ENCODE data around the gene TMEM51.
A peak's percentile ranks its signal among the peaks of the same experiment; 100 is the strongest.
"Not testable (repeated sequence)": the region's sequence is repeated elsewhere in the genome, so short reads cannot be mapped to it uniquely, and the experiment has no call there.

The TMEM51 gene

DNA sequence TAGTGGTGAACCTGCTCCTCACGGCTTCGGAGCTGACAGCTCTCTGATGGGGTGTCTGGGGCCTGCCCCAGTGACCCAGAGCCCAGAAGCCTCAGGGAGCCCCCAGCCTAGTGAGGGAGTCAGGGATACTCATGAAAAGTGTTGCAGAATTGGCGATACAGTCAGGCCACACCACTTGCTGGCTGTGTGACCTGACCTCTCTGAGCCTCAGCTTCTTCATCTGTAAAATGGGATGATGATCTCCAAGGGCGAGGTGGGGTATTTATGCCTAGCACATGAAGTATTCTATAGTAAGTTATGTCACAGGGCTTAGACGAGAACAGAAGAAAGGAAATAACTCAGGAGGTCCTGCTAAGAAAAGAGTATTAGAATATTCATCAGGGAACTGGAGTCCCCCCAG lies 1.6 kb downstream of the TMEM51 start:
- DNase-seq = no peak

DNA sequence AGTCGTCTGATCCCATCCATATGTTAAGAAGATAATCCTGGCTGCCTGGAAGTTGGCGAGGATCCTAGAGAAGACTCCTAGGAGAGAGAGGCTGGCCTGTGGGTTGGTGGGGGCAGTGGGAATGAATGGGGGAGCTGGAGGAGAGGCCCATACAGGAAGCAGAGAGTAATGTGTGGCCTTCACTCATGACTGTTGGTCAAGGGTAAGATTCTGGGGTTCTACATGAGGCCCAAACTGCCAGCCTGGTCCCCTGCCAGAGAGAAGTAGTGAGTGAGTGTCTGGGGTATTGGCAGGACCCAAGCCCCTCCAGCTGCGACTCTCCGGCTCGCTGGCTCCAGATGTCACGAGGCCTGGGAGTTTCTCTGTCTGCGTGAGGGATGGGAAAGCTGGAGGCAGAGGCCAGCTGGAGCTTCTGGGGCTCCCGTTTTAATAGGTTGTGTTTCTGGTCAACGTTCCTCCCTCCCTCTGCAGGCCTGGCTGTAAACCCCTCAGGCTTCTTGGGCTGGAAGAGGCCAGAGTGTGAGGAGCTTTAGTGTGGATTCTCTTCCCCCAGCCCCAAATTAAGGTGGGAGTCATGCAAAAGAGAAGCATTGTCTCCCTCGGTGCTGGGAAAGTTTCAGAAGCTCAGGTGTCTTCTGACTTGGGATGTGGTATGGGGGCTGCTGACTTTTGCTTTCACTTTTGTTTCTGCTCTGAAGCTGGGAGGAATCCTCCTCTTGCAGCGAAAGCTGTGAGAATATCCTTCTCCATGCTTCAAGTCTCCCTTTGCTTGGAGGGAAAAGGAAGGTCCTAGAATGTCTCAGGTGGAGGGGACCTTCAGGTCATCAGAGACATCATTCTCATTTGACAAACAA lies 2.6 kb downstream of the TMEM51 start:
- no peak for DNase-seq

DNA sequence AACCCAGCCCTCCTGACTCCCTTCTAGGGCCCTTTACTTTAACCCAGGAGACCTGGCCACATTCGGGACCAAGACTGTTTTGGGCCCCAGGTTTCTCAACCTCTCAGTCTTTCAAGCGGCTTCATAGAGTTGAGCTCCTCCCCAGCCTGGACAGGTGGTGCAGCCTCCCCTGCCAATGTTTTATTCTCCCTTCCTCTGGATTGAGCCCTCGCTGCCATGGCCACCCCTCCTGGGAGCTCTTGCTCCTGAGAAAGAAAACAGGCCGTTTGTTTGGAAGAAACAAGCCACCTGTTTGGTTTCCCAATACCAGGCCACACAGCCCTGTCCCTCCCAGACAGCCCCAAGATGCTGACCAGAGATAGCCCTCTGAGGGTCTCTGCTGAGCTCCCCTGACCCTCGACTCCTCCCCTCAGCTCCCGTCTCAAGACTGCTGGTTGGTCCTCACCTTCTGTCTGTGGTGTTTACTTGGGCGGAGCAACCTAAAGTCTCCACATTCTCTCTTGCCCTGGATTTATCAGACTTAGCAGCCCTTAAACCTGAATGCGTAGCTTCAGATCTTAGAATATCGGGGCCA lies 3.3 kb downstream of the TMEM51 start:
- no peak for DNase-seq

DNA sequence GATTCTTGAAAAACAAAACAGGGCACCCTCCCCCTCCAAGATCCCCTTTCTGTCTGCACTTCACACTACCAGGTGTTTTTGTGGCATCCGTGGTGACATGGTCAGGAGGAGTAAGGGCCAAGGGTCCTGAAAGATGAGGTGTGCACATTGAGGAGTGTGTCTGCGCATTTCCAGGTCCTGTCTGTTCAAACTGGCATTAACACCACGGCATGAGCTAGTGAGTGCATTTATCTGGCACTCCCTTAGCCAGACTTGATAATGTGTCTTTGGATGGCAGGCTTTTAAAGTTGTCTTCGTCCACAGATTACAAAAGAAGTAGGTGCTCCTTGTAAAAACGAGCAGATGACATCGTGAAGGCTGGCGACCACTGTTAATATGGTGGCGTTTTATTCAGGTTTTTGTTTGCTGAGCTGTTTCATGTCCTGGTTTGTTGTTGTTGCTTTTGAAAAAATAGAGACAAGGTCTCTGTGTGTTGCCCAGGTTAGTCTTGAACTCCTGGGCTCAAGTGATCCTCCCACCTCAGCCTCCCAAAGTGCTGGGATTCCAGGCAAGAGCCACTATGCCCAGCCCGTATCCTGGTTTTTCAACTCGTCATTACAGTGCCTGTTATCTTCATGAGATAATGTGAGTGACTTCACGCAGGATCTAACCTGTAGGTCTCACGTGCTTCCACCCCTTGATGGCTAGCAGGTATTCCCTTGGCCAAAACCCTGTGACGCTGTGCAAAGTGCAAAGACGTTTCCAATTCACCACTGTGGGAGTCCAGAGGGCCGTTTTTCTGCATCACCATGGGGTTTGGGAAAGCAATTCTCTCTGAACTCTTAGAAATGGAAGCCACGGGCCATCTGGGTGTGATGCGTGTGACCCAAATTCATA lies 4.2 kb downstream of the TMEM51 start:
- no peak for DNase-seq

DNA sequence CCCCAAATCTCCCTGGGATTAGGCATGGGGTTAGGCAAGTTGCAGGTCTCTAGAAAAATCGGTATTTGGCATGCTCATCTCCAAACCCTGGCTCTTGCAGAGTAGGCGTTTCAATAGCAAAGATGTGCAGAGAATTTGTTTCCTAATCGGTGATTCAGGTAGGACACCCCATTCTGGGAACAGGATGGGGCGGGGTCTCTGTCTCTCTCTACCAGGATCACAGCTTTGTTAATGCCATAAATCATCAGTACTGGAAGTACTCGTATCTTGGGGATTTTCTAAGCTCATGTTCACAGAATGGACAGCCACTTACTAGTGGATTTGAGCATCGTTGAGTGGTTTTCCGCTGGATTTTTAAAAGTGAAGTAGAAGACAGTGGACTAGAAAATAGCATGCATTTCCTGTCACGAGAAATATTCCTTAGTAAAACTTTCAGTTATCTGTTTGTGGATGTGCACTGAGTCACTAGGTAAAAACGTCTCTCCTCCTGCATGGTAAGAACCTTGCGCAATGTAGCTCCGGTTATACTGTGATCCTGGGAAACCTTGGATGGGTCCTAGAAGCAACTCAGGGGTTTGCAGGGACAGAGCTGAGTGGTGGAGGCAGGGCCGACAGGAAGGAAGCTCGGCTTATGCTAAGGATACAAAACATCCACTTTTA lies 5.1 kb downstream of the TMEM51 start:
- DNase-seq = no peak

DNA sequence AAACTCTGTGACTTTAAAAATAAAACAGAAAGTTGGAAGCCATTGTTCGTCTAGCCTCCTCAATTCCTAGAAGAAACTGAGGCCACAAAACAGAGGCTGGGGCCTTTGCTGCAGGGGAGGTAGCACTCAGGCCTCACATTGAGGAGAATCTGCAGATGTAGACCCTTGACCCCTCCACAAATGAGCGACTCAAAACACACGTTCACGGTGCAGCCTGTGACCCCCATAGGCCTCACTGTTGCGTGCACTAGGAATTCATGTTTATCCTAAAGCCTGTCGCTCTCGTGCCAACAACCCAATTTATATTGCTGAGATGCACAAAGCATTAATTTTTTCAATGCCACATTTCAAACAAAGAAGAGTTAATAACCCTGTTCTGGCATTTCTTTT lies 5.6 kb downstream of the TMEM51 start:
- no peak for DNase-seq

DNA sequence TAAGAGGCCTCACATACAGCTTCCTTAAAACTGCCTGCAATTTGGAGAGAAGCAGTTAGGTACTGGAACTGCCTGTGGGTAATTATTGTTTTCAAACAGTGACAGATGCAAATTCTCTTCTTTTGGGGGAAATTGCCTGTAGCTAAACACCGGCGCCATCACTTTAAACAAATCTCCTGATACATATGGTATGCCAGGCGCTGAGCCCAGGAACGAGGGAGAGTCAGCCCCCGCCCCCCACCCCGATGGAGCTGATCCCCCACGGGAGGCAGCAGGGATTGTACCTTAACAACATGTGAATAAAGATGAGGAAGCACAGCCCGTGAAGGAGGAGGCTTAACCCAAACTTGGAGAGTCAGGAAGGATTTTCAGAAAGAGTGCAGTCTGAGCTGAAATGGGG lies 7.1 kb downstream of the TMEM51 start:
- no peak for DNase-seq

GRCh38 chr1:15167386-15167785 lies 13.8 kb downstream of the TMEM51 start:
- no peak for DNase-seq

- DNase-seq = peak; percentile 11
Measured at GRCh38 chr1:15168479-15168878, 14.9 kb downstream of the TMEM51 start.

DNA sequence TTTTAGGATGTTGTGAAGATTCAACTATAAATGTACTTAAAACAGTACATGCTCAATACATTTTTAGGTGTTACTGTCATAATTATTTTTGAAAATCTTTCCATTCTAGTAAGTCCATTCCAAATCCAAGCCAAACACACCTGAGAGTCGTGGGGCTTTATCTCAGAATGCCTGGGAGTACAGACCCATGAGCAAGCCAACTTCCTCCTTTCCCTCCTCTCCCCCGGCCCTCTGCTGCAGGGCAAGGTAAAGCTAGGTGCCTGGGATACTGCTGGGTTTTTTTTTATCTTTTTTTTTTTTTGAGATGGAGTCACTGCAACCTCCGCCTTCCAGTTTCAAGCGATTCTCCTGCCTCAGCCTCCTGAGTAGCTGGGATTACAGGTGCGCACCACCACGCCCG lies 16.5 kb downstream of the TMEM51 start:
- no peak for DNase-seq

- no peak for DNase-seq
Measured at GRCh38 chr1:15171271-15171908, 17.8 kb downstream of the TMEM51 start.

DNA sequence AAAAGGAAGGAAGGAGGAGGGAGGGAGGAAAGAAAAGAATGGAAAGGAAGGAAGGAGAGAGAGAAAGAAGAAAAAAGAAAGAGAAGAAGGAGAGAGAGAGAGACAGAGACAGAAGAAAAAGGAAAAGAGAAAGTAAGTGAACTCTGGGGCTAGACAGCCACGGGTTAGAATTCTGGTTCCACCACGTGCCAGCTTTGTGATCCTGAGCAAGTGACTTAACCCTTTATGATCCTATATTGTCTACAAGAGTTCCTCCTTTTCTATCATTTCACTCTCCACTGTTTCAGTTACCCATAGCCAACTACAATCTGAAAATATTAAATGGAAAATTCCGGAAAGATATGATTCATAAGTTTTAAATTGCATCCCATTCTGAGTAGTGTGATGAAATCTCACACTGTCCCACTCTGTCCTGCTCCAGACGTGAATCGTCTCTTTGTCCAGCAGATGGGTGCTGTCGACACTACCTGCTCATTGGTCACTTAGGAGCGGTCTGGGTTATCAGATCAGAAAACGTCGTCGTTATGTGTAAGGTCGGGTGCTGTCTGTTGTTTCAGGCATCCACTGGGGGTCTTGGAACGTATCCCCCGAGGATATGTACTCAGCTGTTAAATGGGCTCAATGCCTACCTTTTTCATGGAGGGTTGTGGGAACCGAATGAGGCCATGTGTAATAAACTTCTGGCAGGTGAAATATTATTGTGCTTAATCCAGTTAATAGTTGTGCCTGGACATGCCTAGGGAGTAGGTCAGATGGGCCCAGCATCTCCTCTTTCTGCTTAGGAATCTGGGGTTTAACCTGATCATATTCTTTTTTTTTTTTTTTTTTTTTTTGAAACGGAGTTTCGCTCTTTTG lies 19.1 kb downstream of the TMEM51 start:
- DNase-seq = no peak

- no peak for DNase-seq
Measured at GRCh38 chr1:15173863-15174614, 20.5 kb downstream of the TMEM51 start.

DNA sequence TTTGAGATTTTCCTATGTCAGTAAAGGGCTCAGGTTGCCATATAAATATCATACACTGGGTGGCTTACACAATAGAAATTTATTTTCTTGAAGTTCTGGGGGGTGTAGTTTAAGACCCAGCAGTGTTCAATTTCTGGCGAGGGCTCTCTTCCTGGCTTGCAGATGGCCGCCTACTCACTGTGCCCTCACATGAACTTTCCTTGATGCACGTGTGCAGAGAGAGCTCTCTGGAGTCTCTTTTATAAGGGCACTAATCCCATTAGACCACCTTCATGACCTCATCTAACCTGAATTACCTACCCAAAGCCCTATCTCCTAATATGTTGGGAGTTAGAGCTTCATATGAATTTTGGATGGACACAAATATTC lies 21.1 kb downstream of the TMEM51 start:
- no peak for DNase-seq

GRCh38 chr1:15175324-15176094 lies 22.0 kb downstream of the TMEM51 start:
- DNase-seq = not testable (repeated sequence)

- DNase-seq = no peak
Measured at GRCh38 chr1:15176120-15176519, 22.6 kb downstream of the TMEM51 start.

DNA sequence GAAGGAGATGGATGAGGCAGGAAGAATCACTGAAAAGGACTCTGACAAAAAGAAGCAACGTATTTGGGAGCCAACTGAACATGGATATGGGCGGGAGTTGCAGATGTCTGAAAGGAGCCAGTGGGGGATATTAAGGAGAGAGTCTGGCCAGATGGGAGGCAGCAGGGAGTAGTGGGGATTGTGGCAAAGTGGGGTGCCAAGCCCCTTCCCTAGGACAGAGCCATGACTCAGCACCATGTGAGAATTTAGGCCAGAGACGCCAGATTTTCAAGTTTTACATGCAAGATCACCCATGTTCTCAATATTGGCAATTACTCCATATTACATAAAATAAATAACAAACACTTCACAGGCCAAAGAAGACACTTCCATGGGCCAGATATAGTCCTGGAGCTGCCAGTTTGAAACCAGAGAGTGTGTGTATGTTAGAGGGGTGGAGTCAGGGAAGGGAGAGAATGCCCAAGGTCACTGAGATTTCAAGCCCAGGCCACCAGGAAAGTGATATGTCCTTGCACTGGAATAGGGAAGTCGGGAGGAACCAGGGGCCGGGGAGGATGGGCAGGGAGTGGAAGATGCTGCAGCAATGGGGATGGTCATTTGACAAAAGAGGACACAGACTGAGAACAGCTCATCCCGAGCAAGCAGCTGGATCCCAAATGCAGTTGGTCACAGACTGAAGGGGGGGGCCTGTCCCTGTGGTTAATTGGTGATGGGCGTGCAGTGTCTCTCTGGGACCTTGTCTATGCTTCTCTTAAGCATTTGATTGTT lies 23.5 kb downstream of the TMEM51 start:
- no peak for DNase-seq

- DNase-seq = peak; percentile 31
Measured at GRCh38 chr1:15177710-15178166, 24.2 kb downstream of the TMEM51 start.

Measured in GF-D8 (cell line).